Inflammatory macrophage (primary cell): ENCODE measurements around the gene RIMBP2.

ENCODE experiments used
- DNase-seq, 2 donors: peaks; one replicate each; pipeline ENCODE4 v3.0.0-alpha.2; 2020 to 2022

Gene RIMBP2

DNA sequence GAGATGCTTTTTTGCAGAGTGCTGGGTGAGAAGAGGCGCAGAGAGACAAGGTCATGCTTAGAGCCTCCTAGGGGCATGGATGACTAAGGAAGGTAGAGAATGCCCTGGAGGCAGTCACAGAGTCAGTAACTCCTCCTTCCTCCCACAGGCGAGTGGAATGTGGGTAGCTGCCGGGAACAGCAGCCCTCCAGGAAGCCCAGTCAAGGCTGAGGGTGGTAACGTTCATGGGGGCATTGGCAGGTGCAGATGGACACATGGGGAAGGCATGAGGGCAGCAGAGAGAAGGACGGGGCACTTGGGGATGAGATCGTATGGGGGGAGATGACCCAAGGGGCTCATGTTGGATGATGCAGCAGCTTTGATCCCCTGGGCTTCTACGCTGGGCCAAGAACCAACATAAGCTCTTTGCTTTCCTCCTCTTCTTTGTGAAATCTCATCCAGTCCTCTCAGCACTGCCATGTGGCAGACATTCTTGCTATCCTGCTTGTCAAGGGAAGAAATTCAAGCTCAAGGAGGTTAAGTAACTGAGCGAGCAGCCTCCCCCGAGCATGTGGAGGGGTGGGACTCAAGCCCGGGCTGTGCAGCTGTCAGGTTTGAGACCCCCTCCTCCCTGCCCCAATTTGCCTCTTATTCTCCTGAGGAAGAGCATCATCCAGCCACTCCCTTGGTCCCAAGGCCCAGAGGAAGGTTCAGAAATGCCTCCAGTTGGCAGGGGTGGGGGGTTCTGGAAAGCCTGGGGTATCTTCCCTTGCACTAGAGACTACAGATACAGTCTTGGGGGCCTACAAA lies 190.5 kb downstream of the RIMBP2 start:
- no peak for DNase-seq

DNA sequence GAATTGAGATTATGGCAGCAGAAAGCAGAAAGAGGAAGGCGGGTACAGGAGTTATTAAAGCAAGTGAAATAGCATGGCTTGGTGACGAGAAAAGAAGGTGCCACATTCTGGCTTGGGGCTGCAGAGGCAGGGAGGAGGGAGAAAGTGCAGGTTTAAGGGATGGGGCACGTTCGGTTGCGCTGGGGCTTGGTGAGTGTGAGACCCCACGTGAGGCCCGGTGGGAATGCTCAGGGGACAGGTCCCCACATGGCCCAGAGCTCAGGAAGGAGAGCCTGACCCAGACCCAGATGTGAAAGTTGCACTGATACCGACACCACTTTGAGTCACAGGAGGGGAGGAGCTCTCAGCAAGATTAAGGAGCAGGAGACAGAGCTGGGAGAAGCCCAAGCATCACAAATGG lies 191.3 kb downstream of the RIMBP2 start:
- no peak for DNase-seq

GRCh38 chr12:130523863-130524614 lies 192.1 kb downstream of the RIMBP2 start:
- DNase-seq = no peak

- DNase-seq = no peak
Observed at GRCh38 chr12:130523208-130523607, 192.9 kb downstream of the RIMBP2 start.

GRCh38 chr12:130522244-130522834 lies 193.8 kb downstream of the RIMBP2 start:
- DNase-seq = no peak

DNA sequence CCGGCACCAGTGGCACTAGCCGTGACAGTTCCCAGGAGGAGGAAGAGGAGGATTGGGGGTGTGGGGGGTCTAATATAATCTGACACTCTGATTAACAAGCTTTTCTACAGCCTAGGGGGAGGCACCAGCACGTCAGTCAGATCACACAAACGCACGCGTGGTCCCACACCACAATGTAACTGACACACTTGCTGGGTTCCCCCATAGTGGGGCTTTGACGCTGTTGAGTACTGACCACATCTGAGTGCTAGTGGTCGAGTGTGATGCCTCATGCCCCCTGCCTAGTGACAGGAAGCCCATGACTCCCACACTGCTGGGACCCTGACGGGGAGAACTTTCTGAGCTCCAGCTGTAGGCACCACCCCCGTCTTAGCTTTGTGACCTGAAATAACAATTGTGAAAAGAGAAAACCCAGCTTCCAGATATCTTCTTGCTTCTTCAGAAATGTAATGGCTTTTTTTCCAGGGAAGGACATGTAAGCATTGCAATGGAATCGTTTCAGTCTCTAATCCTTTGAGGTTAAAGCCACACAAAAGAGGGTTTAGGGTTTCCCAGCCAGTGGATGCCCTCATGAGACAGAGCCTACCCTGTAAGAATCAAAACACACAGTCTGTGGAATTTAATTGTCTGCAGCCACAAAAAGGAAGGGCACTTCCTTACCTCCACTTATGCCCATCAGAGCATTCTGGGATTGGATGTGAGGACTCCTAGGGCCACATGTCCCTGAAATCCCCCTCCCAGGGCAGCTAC lies 194.5 kb downstream of the RIMBP2 start:
- no peak for DNase-seq

DNA sequence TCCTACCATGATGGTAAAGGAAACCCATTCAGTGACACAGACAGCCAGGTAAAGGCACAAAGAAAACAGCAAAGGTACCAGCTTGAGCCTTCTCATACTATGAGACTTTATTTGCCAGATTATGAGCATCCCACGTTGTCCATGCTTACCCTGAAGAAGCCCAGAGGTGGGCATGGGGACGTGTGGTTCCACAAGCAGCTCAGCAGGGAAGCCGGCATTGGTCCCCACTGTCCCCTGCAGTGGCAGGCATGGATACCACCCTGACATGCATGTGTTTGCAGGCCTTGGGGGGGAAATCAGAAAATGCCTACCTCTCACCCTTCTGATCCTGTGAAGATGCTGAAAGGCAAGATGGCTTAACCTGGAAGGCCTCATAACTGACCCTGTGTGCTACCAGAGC lies 195.3 kb downstream of the RIMBP2 start:
- no peak for DNase-seq

- DNase-seq = no peak
Observed at GRCh38 chr12:130517588-130517987, 198.5 kb downstream of the RIMBP2 start.

DNA sequence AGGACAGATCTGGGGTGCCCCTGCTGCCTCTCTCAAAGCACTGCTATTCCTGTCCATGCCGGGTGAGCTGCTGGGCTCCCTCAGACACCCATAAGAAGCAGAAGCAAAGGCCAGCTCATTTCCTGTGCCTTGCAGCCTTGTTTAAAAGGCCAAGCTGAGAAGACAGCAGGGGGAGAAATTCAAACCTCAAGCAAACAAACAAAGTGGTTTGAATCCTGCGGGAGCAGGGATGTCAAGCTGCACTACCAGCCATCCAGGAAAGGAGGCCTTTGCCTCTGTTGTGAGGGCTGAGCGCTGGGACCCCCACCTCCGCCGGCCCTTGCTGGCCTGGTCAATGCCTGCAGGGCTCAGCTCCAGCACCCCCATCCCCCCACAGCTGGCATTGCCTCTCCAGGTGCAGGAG lies 201.9 kb downstream of the RIMBP2 start:
- no peak for DNase-seq

DNA sequence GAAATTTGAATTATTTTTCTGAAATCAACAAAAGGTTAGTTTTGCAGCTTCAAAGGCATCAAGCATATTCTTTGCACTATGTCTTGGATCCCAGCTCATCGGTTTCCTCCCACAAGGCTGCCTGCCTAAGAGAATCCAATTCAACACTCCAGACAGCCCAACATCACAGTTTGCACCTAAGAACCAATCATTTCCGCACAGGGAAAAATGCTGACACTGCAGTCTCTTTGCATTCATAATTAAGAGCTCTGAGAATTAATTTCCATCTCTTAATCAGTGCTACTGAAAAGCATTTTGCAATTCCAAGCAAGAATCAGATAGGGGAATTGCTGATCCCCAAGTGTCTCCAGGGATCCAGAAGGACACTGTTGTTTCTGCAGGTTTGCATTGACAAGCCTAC lies 202.5 kb downstream of the RIMBP2 start:
- DNase-seq = no peak

- no peak for DNase-seq
Observed at GRCh38 chr12:130511285-130511684, 204.8 kb downstream of the RIMBP2 start.

DNA sequence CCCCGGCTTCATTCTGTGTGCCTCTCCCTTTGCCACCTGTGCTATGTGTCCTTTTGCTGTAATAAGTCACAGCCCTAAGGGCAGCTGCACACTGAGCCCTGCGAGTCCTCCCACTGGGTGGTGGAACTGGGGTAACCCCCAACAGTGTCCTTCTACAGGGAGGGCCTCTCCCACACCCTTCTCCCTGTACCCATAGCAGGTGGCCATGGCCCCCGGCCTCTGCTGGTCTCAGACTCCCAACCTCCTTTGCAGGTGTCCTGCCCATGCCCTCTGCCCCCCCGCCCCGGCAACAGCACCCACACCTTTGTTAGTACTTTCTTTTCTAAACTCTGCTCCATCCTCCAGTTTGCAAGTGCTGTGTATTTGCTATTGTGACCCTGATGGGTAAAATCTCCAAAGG lies 206.6 kb downstream of the RIMBP2 start:
- no peak for DNase-seq

DNA sequence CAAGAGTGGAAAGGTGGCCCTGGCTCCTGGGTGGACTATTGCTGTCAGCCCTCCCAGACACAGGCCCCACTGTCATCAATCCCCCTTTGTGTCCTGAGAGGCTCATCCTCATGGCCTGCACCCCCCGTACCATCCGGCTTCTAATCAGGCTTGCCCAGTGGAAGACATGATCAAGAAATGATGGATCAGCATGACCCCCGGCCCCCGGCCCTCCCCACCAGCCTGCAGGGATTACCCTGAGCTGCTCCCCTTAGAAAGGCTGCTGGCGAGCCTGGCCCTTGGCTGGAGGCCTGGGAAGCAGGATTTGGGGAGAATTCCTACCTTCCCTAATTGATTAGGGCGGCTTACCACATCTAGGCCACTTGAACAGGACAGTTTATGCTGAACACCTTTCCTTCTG lies 207.3 kb downstream of the RIMBP2 start:
- no peak for DNase-seq

DNA sequence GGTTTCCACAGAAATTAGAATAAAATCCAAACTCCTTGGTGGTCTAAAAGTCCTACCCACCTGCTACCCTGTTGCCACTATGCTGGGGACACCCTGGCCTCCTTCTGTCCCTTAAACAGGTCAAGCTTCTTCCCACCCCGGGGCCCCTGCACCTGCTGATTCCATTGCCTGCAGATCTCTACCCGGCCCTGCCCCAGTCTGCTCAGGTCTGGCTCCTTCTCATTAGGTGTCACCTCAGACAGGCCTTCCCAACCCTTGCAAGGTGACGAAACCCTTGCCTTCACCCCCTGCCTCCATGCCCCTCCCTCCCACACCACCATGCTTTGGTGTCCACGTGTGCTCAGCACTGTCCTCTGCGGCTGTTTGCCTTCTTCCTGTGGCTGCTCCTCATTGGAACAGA lies 207.8 kb downstream of the RIMBP2 start:
- DNase-seq = no peak

DNA sequence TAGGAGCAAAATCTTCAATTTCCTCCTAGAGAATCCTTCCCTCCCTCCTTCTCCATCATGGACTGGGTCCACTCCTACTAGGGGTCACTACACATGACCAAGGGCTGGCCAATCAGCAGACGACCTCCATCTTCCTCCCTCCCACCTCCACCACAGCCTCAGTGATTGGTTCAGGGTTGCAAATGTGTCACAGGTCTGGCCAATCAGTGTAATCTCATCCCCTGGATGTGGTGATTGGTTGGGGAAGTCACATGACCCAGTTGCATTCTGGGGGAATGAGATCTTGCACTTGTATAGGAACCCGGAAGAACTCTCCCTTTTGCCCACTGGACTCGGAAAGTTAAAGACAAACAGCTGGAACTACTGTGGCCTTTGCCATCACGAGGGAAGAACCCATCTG lies 209.3 kb downstream of the RIMBP2 start:
- DNase-seq = no peak

DNA sequence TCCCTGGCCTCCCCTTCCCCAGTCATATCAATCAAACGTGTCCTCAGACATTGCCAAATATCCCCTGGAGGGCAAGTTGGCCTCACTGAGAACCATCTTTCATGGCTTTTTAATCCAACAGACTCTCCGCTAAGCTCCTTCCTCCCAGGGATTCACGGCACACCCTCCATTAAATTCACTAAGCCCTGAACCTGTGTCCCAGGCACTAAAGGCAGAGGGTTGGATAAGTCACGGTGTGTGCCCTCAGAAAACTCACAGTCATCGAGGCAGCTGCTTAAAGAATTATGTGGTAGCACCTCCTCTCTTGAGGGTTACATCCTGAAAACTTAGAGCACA lies 211.3 kb downstream of the RIMBP2 start:
- no peak for DNase-seq

- no peak for DNase-seq
Observed at GRCh38 chr12:130504110-130504839, 211.8 kb downstream of the RIMBP2 start.

DNA sequence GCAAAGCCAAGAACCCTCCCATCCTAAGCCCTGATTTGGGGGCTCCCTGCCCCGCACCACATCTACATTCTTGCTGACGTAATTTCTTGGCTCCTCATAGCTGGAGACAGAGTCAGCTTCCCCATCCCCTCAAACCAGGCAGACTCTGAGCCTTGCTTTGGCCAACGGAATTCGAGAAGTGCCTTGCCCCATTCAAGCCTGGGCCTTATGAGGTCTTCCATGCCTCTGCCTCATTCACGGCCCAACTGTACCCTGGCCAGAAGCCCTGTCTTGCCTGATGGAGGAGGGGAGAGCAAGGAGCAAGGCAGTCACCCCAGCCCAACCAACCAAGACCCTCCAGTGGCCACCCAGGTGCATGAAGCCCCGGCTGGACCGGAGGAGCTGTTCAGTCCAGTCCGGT lies 214.3 kb downstream of the RIMBP2 start:
- no peak for DNase-seq

DNA sequence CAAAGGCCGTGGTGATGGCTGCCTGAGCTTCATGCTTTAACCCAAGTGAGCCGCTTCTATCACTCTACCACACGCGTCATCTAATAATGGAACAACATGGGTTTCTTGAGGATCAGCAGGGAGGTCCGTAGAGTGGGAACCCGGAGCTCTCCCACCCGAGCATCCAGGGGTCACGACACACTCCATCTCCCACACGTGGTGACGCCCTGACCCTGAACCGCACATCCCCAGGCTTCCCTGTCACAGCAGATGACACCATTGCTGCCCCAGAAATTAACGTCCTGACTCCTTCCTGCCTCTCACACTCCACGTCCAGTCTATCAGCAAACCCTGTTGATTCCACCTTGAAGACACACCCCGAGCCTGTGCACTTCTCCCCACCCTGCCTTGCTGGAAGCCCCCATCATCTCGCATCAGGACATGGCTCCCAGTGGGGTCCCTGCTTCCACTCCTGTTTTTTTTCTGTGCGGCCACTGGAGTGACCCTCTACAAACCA lies 215.2 kb downstream of the RIMBP2 start:
- DNase-seq = no peak

GRCh38 chr12:130499474-130499873 lies 216.6 kb downstream of the RIMBP2 start:
- DNase-seq = no peak

- no peak for DNase-seq
Observed at GRCh38 chr12:130498589-130499385, 217.3 kb downstream of the RIMBP2 start.
